Transverse colon (tissue), 4 donors: ENCODE data around the gene HACD3. TPM values are rescaled to one million over a fixed set of nuclear protein-coding genes. Genes with fewer than 3 reads are reported as not detected.
"Not testable (repeated sequence)": the region's sequence is repeated elsewhere in the genome, so short reads cannot be mapped to it uniquely, and the experiment has no call there.

Experiments
- DNase-seq: peaks from one replicate; pipeline ENCODE4 v3.0.0-alpha.2; 2019
- H3K27ac ChIP-seq, 4 donors: fragments of 200-600 bp; sonication (generic); 2 replicates each; pipeline ENCODE4 v1.5.1; 2016 to 2018; ENCODE audit warnings: inconsistent platforms in 4 of 4
- H3K27me3 ChIP-seq: fragments of 200-600 bp; sonication (generic); 2 replicates; pipeline ENCODE4 v1.5.1; 2017; ENCODE audit warnings: inconsistent platforms
- H3K36me3 ChIP-seq, 4 donors: fragments of 200-600 bp; sonication (generic); 2 replicates each; pipeline ENCODE4 v1.5.1; 2017 to 2019; ENCODE audit warnings: inconsistent platforms in 4 of 4
- H3K4me1 ChIP-seq, 4 donors: fragments of 200-600 bp; sonication (generic); 2 replicates each; pipeline ENCODE4 v1.5.1; 2017 to 2020; ENCODE audit warnings: inconsistent platforms in 4 of 4
- H3K4me3 ChIP-seq, 4 donors: fragments of 200-600 bp; sonication (generic); 1 replicate in 1 of 4; 2 replicates in 3 of 4; pipeline versions ENCODE4 v1.5.1 to v1.6.1; 2017 to 2019; ENCODE audit warnings: inconsistent platforms in 4 of 4
- H3K9me3 ChIP-seq, 2 donors: fragments of 200-600 bp; sonication (generic); 2 replicates each; pipeline ENCODE4 v1.5.1; 2017 to 2019; ENCODE audit warnings: inconsistent platforms in 2 of 2
- EP300 ChIP-seq: sonication (generic); formaldehyde crosslinking; IDR thresholded peaks from one replicate; pipeline ENCODE4 v1.6.1; 2017; ENCODE audit warnings: antibody characterized with exemption, low read depth
- POLR2A ChIP-seq: fragments of 450-650 bp; IDR thresholded peaks from one replicate; pipeline ENCODE4 v1.6.1; 2016; ENCODE audit warnings: antibody characterized with exemption, mild to moderate bottlenecking, moderate library complexity
- POLR2AphosphoS5 ChIP-seq, 3 donors: sonication (generic); formaldehyde crosslinking; IDR thresholded peaks; one replicate each; pipeline ENCODE4 v1.6.1; 2016; ENCODE audit warnings: antibody characterized with exemption in 3 of 3
- WGBS, 2 donors: methylation state at CpG; one replicate each; pipeline ENCODE4 v1.1.5; 2018; ENCODE audit warnings: low coverage in 1 of 2; 5-methylcytosine and 5-hydroxymethylcytosine counted together
- in situ Hi-C, 4 donors: fragments of 200-750 bp; cut with MboI; loops; one replicate each; pipeline versions ENCODE4 v1.15.0 to v1.15.1; 2017; ENCODE audit warnings: low sequenced_read_pairs in 3 of 4, low pct_ligation_motif_present in 1 of 4, low pct_unique_long_range_greater_than_20kb in 1 of 4
- intact Hi-C: fragments of 100-400 bp; cut with DNase I; formaldehyde crosslinking; loops from one replicate; pipeline ENCODE4 v1.15.1; 2023; ENCODE audit warnings: low total_unique reads
- total RNA-seq, 4 donors: library from RNA; depleted of rRNA; stranded (reverse); fragments of >200 nt; gene quantifications; one replicate each; pipeline ENCODE4 v1.1.0, GENCODE V29; 2016
- TF ChIP-seq, protein P1 (sequence below), 5 experiments: fragments of 200-600 bp in 3 of 5; fragments of 450-650 bp in 2 of 5; sonication (generic) in 3 of 5; IDR thresholded peaks; 1 replicate in 2 of 5; 2 replicates in 3 of 5; pipeline ENCODE4 v1.5.1; 2016 to 2017; ENCODE audit warnings: antibody characterized with exemption in 5 of 5, inconsistent platforms in 3 of 5, mild to moderate bottlenecking in 2 of 5, moderate library complexity in 1 of 5

The HACD3 gene
- total RNA-seq, 4 donors from 2014 or later: 2.6 to 48.0 (median 27.1) TPM

DNA sequence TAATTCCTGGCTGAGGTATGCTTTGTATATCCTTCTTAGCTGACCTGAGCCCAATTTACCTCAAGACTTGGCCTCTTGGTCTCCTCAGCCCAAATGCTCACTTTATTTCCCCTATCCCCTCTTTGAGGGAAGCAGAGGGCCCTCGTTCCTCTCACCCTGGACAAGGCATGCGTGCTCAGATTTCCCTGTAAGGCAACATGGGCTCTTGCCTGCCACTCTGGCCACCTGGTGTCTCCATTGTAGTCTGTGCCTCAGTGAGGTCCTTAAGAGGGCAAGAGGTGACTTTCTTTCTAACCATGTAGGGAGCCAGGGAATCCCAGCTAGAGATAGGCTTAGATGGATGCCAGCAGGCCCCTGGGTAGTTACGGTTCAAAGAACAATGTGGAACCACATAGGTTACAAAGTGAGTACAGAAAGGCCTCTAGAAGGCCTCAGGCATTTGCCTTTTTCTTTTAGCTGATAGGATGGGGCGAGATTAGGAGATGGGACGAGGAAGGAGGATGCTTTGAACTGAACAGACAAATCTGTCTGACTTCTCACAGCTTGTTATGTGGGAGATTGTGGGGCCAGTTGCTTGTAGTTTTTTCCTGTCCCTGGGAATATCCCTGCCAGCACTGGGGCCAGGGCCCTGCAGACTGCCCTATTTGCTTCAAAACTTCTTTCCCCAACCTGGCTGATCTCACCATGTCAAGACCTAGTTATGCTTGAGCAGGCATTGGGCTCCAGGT, 81.8 kb downstream of the HACD3 start:
- no peaks in the 10 kb centered on the region for H3K9me3 ChIP-seq
- TF ChIP-seq EP300 (no peak), POLR2AphosphoS5 (IDR thresholded peaks at IDR 0.05) (no peak), POLR2A (no peak)
- TF ChIP-seq, protein P1, sequence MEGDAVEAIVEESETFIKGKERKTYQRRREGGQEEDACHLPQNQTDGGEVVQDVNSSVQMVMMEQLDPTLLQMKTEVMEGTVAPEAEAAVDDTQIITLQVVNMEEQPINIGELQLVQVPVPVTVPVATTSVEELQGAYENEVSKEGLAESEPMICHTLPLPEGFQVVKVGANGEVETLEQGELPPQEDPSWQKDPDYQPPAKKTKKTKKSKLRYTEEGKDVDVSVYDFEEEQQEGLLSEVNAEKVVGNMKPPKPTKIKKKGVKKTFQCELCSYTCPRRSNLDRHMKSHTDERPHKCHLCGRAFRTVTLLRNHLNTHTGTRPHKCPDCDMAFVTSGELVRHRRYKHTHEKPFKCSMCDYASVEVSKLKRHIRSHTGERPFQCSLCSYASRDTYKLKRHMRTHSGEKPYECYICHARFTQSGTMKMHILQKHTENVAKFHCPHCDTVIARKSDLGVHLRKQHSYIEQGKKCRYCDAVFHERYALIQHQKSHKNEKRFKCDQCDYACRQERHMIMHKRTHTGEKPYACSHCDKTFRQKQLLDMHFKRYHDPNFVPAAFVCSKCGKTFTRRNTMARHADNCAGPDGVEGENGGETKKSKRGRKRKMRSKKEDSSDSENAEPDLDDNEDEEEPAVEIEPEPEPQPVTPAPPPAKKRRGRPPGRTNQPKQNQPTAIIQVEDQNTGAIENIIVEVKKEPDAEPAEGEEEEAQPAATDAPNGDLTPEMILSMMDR (IDR thresholded peaks at IDR 0.05): no peak
- DNase-seq: no peak
- WGBS, 2 donors: 85 to 88% methylated on average over 5 of the region's 5 CpGs
- intact Hi-C loops (no loop called here), in situ Hi-C loops (no loop called here)
- peak overlapping the region in 3 of 4 donors; percentile 77 to 87 (median 85) for H3K4me3 ChIP-seq
- no peaks in the 10 kb centered on the region for H3K36me3 ChIP-seq
- H3K4me1 ChIP-seq: peaks cover 14 to 26% (median 19%) of the 10 kb centered on the region in 4 donors
- peak overlapping the region; percentile 92 to 95 (median 94) for H3K27ac ChIP-seq
- no peaks in the 10 kb centered on the region for H3K27me3 ChIP-seq

- in situ Hi-C loops: no loop called here
- DNase-seq: no peak
- TF ChIP-seq POLR2AphosphoS5 (IDR thresholded peaks at IDR 0.05) (no peak), EP300 (no peak), POLR2A (no peak)
- TF ChIP-seq, protein P1 (IDR thresholded peaks at IDR 0.05): no peak
- intact Hi-C loops: no loop called here
- H3K9me3 ChIP-seq: no peaks in the 10 kb centered on the region
- WGBS, 2 donors: 20 to 58% methylated on average over 1 to 2 of the region's 2 CpGs
- no peak overlapping the region for H3K4me3 ChIP-seq
- H3K27ac ChIP-seq: peak overlapping the region in 2 of 4 donors; percentile 92 to 95
- H3K36me3 ChIP-seq: no peaks in the 10 kb centered on the region
- H3K4me1 ChIP-seq: peaks cover 14 to 26% (median 19%) of the 10 kb centered on the region in 4 donors
- H3K27me3 ChIP-seq: no peaks in the 10 kb centered on the region
These were observed 82.3 kb downstream of the HACD3 start for GRCh38 chr15:65612616-65612946.

DNA sequence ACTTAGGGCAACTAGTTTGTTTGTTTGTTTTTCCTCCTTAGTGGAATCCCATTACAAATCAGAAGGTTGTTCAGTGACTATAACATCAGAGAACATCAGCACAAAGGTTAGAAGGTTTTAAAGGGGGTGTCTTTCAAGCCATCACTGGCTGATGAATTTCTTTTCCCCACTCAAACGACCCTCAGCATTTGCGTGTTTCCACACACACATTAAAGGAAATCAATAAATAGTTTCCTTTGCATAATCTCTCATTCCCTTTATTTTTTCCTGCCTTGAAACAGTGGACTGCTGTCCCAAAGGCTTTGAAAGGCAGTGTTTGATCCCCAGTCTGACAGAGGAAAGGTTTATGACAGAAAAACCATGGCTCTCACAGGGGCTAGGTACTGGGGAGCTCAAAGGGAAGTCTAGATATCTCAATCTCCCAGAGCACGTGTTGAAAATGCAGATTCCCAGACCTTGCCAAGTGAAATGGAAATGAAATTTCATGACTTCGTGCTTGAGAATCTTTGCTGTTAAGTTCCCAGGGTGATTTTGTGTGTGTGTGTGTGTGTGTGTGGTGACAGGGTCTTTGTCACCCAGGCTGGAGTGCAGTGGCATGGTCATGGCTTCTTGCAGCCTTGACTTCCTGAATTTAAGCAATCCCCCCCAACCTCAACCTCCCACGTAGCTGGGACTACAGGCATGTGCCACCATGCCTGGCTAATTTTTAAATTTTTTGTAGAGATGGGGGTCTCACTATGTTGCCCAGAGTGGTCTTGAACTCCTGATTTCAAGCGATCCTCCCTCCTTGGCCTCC, 82.9 kb downstream of the HACD3 start:
- no peak overlapping the region for H3K4me3 ChIP-seq
- WGBS, 2 donors: 80 to 90% methylated on average over 6 of the region's 6 CpGs
- H3K4me1 ChIP-seq: peaks cover 14 to 26% (median 19%) of the 10 kb centered on the region in 4 donors
- in situ Hi-C loops (no loop called here), intact Hi-C loops (no loop called here)
- DNase-seq: no peak
- H3K27me3 ChIP-seq: no peaks in the 10 kb centered on the region
- H3K36me3 ChIP-seq: no peaks in the 10 kb centered on the region
- H3K27ac ChIP-seq: no peak overlapping the region
- TF ChIP-seq, protein P1 (IDR thresholded peaks at IDR 0.05): no peak
- no peak for TF ChIP-seq POLR2A
- TF ChIP-seq EP300: no peak
- TF ChIP-seq POLR2AphosphoS5 (IDR thresholded peaks at IDR 0.05): no peak
- H3K9me3 ChIP-seq: no peaks in the 10 kb centered on the region

DNA sequence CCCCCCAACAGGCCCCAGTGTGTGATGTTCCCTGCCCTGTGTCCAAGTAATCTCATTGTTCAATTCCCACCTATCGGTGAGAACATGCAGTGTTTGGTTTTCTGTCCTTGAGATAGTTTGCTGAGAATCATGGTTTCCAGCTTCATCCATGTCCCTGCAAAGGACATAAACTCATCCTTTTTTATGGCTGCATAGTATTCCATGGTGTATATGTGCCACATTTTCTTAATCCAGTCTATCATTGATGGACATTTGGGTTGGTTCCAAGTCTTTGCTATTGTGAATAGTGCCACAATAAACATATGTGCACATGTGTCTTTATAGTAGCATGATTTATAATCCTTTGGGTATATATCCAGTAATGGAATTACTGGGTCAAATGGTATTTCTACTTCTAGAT, 85.6 kb downstream of the HACD3 start:
- H3K9me3 ChIP-seq, intact Hi-C loops, H3K36me3 ChIP-seq, DNase-seq, H3K27me3 ChIP-seq, H3K27ac ChIP-seq, in situ Hi-C loops, H3K4me3 ChIP-seq: not testable (repeated sequence)
- WGBS, 2 donors: 100% methylated on average over 1 of the region's 1 CpG; no CpG with 5 or more reads in 1 of the 2 donors
- peaks cover 7 to 12% (median 8%) of the 10 kb centered on the region in 4 donors for H3K4me1 ChIP-seq
